ENCODE measurements around the gene URI1.

URI1 gene

DNA sequence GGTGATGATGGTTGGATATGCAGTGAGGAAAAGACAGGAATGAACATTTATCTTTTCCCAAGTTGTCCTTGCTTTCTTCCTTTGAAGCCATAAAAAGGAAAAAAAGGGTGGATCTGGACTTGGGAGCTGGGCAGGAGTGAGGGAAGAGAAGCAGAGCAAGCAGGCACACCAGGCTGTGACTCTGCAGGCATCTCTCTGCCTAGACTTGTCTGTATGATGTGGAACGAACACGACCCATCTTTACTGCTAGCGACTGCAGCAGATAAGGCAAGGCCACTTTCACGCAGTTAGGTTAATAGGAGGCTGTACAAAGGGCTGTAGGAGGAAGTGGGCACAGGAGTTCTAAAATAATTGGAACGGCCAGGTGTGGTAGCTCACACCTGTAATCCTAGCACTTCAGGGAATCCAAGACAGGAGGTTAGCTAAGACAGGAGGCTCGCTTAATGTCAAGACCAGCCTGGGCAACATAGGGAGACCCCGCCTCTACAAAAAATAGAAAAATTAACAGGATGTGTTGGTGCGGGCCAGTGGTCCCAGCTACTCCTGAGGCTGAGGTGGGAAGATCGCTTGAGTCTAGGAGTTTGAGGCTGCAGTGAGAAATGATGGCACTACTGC is 961 bp upstream of the URI1 start:
- Histone ChIP-seq H3K9ac (ENCODE audit: low read length) (no peak overlapping the region), H3K4me2 (ENCODE audit: low read length) (peak overlapping the region; percentile 70; the same call in 1 of the 2 replicates), H3K9me3 (ENCODE audit: low read length) (no peaks in the 10 kb centered on the region), H3K9me2 (ENCODE audit: low read depth, low read length) (no peaks in the 10 kb centered on the region), H3K79me2 (ENCODE audit: insufficient read depth, low read length) (peaks cover 34% of the 10 kb centered on the region), H3K36me3 (ENCODE audit: insufficient read depth, low read length) (peaks cover 4% of the 10 kb centered on the region), H3K27me3 (ENCODE audit: insufficient read depth, low read length) (no peaks in the 10 kb centered on the region), H3F3A (ENCODE audit: insufficient read depth, low read length) (no peaks in the 10 kb centered on the region), H3K27ac (ENCODE audit: low read depth, low read length, poor library complexity, severe bottlenecking) (no peak overlapping the region), H3K4me1 (ENCODE audit: insufficient read depth, low read length, severe bottlenecking) (peaks cover 37% of the 10 kb centered on the region), H2AFZ (ENCODE audit: low read length) (no peak overlapping the region), H4K20me1 (ENCODE audit: insufficient read depth, low read length) (no peaks in the 10 kb centered on the region), H3K4me3 (ENCODE audit: low read depth, low read length, poor library complexity, severe bottlenecking) (peak overlapping the region; percentile 91)
- TF ChIP-seq EZH2 (IDR thresholded peaks at IDR 0.05; ENCODE audit: borderline replicate concordance, low read length): no peak
- TF ChIP-seq, protein P1, sequence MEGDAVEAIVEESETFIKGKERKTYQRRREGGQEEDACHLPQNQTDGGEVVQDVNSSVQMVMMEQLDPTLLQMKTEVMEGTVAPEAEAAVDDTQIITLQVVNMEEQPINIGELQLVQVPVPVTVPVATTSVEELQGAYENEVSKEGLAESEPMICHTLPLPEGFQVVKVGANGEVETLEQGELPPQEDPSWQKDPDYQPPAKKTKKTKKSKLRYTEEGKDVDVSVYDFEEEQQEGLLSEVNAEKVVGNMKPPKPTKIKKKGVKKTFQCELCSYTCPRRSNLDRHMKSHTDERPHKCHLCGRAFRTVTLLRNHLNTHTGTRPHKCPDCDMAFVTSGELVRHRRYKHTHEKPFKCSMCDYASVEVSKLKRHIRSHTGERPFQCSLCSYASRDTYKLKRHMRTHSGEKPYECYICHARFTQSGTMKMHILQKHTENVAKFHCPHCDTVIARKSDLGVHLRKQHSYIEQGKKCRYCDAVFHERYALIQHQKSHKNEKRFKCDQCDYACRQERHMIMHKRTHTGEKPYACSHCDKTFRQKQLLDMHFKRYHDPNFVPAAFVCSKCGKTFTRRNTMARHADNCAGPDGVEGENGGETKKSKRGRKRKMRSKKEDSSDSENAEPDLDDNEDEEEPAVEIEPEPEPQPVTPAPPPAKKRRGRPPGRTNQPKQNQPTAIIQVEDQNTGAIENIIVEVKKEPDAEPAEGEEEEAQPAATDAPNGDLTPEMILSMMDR (IDR thresholded peaks at IDR 0.05; ENCODE audit: low read length): no peak

DNA sequence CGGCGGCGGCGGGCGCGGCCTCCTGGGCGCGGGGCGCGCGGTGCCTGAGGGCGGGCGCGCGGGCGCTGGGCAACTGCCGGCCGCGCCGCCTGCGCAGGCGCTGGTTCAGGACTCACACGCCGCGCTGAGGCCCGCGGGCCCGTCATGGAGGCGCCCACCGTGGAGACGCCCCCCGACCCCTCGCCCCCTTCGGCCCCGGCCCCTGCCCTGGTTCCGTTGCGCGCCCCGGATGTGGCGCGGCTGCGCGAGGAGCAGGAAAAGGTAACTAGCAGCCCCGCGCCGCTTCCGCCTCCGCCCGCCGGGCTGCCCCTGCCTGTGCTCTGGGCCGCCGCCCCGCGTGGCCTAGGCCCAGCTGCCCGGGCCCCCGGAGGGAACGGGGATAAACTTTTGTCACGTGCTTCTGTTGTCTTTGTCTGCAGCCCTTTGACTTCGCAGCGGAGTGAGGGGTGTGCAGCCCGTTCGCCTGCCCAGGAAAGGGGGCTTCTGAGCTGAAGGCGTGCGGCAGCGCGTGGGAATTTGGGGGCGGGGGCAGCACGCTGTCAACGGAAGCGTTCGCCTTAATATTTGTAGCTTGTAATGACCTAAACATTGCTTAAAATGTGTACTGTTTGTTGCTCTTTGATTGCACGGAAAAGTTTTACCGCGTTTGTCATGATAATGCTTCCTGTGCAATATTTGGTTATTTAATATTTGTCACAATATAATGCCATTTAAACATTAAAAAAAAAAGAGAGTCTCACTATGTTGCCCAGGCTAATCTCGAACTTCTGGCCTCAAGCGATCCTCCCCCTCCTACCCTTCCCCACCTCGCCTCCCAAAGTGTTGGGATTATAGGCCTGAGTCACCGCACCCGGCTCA is 594 bp downstream of the URI1 start:
- Histone ChIP-seq H3K4me2 (ENCODE audit: low read length) (peak overlapping the region; percentile 90), H3K4me3 (ENCODE audit: low read depth, low read length, poor library complexity, severe bottlenecking) (peak overlapping the region; percentile 91), H3K79me2 (ENCODE audit: insufficient read depth, low read length) (peaks cover 49% of the 10 kb centered on the region), H3K27me3 (ENCODE audit: insufficient read depth, low read length) (no peaks in the 10 kb centered on the region), H3K9ac (ENCODE audit: low read length) (peak overlapping the region; percentile 92), H3K36me3 (ENCODE audit: insufficient read depth, low read length) (peaks cover 4% of the 10 kb centered on the region; the same call in 1 of the 2 replicates), H4K20me1 (ENCODE audit: insufficient read depth, low read length) (no peaks in the 10 kb centered on the region), H3K9me2 (ENCODE audit: low read depth, low read length) (no peaks in the 10 kb centered on the region), H3F3A (ENCODE audit: insufficient read depth, low read length) (no peaks in the 10 kb centered on the region), H3K4me1 (ENCODE audit: insufficient read depth, low read length, severe bottlenecking) (peaks cover 38% of the 10 kb centered on the region), H3K9me3 (ENCODE audit: low read length) (no peaks in the 10 kb centered on the region), H3K27ac (ENCODE audit: low read depth, low read length, poor library complexity, severe bottlenecking) (peak overlapping the region; percentile 52), H2AFZ (ENCODE audit: low read length) (no peak overlapping the region)
- TF ChIP-seq, protein P1 (IDR thresholded peaks at IDR 0.05; ENCODE audit: low read length): no peak
- no peak for TF ChIP-seq EZH2 (IDR thresholded peaks at IDR 0.05; ENCODE audit: borderline replicate concordance, low read length)

DNA sequence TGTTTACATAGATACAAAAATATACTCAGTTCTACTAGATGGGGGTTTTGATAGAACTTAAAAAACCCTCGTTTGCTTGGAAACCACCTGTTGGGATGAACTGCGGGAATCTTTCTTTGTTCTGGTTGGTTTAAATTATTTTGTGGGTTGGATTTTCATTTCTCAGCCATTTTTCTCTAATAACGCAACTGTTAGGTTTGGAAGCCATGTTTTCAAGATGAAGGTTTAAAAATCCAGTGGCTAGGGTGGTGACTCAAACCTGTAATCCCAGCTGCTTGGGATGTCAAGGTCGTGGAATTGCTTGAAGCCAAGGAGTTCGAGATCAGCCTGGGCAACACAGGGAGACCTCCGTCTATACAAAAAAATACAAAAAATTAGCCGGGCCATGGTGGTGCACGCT is 1.6 kb downstream of the URI1 start:
- peaks cover 38% of the 10 kb centered on the region for H3K4me1 ChIP-seq (ENCODE audit: insufficient read depth, low read length, severe bottlenecking)
- H3K4me2 ChIP-seq (ENCODE audit: low read length): peak overlapping the region; percentile 90
- peaks cover 58% of the 10 kb centered on the region for H3K79me2 ChIP-seq (ENCODE audit: insufficient read depth, low read length)
- peak overlapping the region; percentile 91 for H3K4me3 ChIP-seq (ENCODE audit: low read depth, low read length, poor library complexity, severe bottlenecking)
- peaks cover 4% of the 10 kb centered on the region; the same call in 1 of the 2 replicates for H3K36me3 ChIP-seq (ENCODE audit: insufficient read depth, low read length)
- H3F3A ChIP-seq (ENCODE audit: insufficient read depth, low read length): no peaks in the 10 kb centered on the region
- no peak overlapping the region for H2AFZ ChIP-seq (ENCODE audit: low read length)
- H3K27me3 ChIP-seq (ENCODE audit: insufficient read depth, low read length): no peaks in the 10 kb centered on the region
- peak overlapping the region; percentile 52 for H3K27ac ChIP-seq (ENCODE audit: low read depth, low read length, poor library complexity, severe bottlenecking)
- H4K20me1 ChIP-seq (ENCODE audit: insufficient read depth, low read length): no peaks in the 10 kb centered on the region
- TF ChIP-seq, protein P1 (IDR thresholded peaks at IDR 0.05; ENCODE audit: low read length): no peak
- TF ChIP-seq EZH2 (IDR thresholded peaks at IDR 0.05; ENCODE audit: borderline replicate concordance, low read length): no peak
- H3K9me2 ChIP-seq (ENCODE audit: low read depth, low read length): no peaks in the 10 kb centered on the region
- 0 out of 2 replicates have a peak, but pooled peaks cover 4% of the 10 kb centered on the region for H3K9me3 ChIP-seq (ENCODE audit: low read length)
- peak overlapping the region; percentile 92 for H3K9ac ChIP-seq (ENCODE audit: low read length)
